K562 (cell line): Measurements from ENCODE around the gene TOR1A. TPM values are rescaled to one million over a fixed set of nuclear protein-coding genes. Genes with fewer than 3 reads are reported as not detected.

Experiments
- ATF3 ChIP-seq, 2 experiments: fragments of 450-650 bp in 1 of 2; sonication (generic) in 1 of 2; formaldehyde crosslinking in 1 of 2; IDR thresholded peaks in 1 of 2; conservative IDR thresholded peaks in 1 of 2; 2 replicates each; pipeline versions ENCODE4 v1.6.1 to v1.8.1; 2016 to 2023; ENCODE audit warnings: mild to moderate bottlenecking in 2 of 2, moderate library complexity in 2 of 2, inconsistent platforms in 1 of 2, missing genetic modification reagents in 1 of 2
- BCLAF1 ChIP-seq, 2 experiments: fragments of 450-650 bp in 1 of 2; IDR thresholded peaks; 2 replicates each; pipeline ENCODE4 v1.6.1; 2011 to 2017; ENCODE audit warnings: low read depth in 2 of 2, antibody characterized with exemption in 1 of 2, borderline replicate concordance in 1 of 2, low read length in 1 of 2, mild to moderate bottlenecking in 1 of 2, mixed read lengths in 1 of 2; ENCODE audit not compliant: control insufficient read depth in 1 of 2
- DIDO1 ChIP-seq: fragments of 450-650 bp; IDR thresholded peaks from 2 replicates; pipeline ENCODE4 v1.6.1; 2016; ENCODE audit warnings: low read depth, missing biosample characterization, missing genetic modification characterization
- DMBX1 ChIP-seq: fragments of 250-450 bp; sonication (Bioruptor Pico); IDR thresholded peaks from 2 replicates; pipeline ENCODE4 v1.8.0; 2022; ENCODE audit warnings: inconsistent platforms, mild to moderate bottlenecking, moderate library complexity, borderline replicate concordance
- FOXJ2 ChIP-seq: fragments of 200-800 bp; sonication (Bioruptor generic); IDR thresholded peaks from 2 replicates; pipeline ENCODE4 v1.6.1; 2016; ENCODE audit warnings: missing genetic modification characterization, missing compliant biosample characterization
- ILK ChIP-seq: fragments of 450-650 bp; IDR thresholded peaks from 2 replicates; pipeline ENCODE4 v1.6.1; 2016; ENCODE audit warnings: missing genetic modification characterization, low read depth, mild to moderate bottlenecking, missing compliant biosample characterization, moderate library complexity, borderline replicate concordance
- KDM2B ChIP-seq: fragments of 250-450 bp; sonication (Bioruptor Pico); IDR thresholded peaks from 2 replicates; pipeline ENCODE4 v1.8.0; 2021; ENCODE audit warnings: mild to moderate bottlenecking, moderate library complexity
- KHSRP ChIP-seq: fragments of 450-650 bp; IDR thresholded peaks from 2 replicates; pipeline ENCODE4 v1.6.1; 2017
- MLLT1 ChIP-seq, 2 experiments: fragments of 450-650 bp; IDR thresholded peaks; 2 replicates each; pipeline ENCODE4 v1.6.1; 2016
- PML ChIP-seq: IDR thresholded peaks from 2 replicates; pipeline ENCODE4 v1.6.1; 2012; ENCODE audit warnings: low read length, inconsistent platforms
- SP1 ChIP-seq: sonication (generic); formaldehyde crosslinking; IDR thresholded peaks from 2 replicates; pipeline ENCODE4 v1.8.1; 2022; ENCODE audit warnings: mild to moderate bottlenecking, missing genetic modification reagents
- TARDBP ChIP-seq: fragments of 450-650 bp; IDR thresholded peaks from 2 replicates; pipeline ENCODE4 v1.6.1; 2016
- TEAD4 ChIP-seq, 2 experiments: sonication (generic) in 1 of 2; formaldehyde crosslinking in 1 of 2; IDR thresholded peaks; 2 replicates each; pipeline versions ENCODE4 v1.6.1 to v1.8.0; 2012 to 2022; ENCODE audit warnings: borderline replicate concordance in 1 of 2, inconsistent platforms in 1 of 2, low read length in 1 of 2, mild to moderate bottlenecking in 1 of 2, missing genetic modification reagents in 1 of 2
- THRB ChIP-seq: fragments of 450-650 bp; formaldehyde crosslinking; conservative IDR thresholded peaks from 2 replicates; pipeline ENCODE4 v1.4.0; 2022; ENCODE audit warnings: mild to moderate bottlenecking, missing genetic modification characterization
- UBTF ChIP-seq, 2 experiments: IDR thresholded peaks; 2 replicates each; pipeline ENCODE4 v1.6.1; 2012; ENCODE audit warnings: improper control_type of control experiment in 2 of 2, low read depth in 2 of 2, low read length in 2 of 2, borderline replicate concordance in 1 of 2
- polyA plus RNA-seq, 8 experiments: library from polyadenylated mRNA; depleted of rRNA in 4 of 8; stranded (reverse) in 5 of 8; unstranded in 3 of 8; fragments of >200 nt; fragmentation: Nextera tagmentation in 2 of 8; fragmentation: Illumina TruSeq in 1 of 8; extraction: Ambion mirVana in 2 of 8; extraction: Trizol in 1 of 8; gene quantifications; 2 replicates each; pipeline versions ENCODE4 v1.2.1 to v1.2.3, GENCODE V29; 2011 to 2014; ENCODE audit warnings: inconsistent platforms in 1 of 8, missing spikeins in 1 of 8
- total RNA-seq, 7 experiments: library from RNA; depleted of rRNA in 6 of 7; stranded (reverse); fragments of >200 nt in 6 of 7; fragmentation: Illumina TruSeq in 2 of 7; extraction: Trizol in 2 of 7; gene quantifications; 2 replicates each; pipeline versions ENCODE4 v1.2.1 to v1.2.3, GENCODE V29; 2011 to 2021; ENCODE audit warnings: low replicate concordance in 1 of 7

The TOR1A gene
- total and polyA plus RNA-seq, 9 of the 15 experiments (the other 6 are each of a cell fraction or from before 2014, with no cell fraction given), result 4.5 to 85.8 (median 51.3) TPM

- TF ChIP-seq ATF3 (IDR thresholded peaks at IDR 0.05) (no peak), ATF3 (CRISPR knock-in tag; conservative IDR thresholded peaks at IDR 0.05) (0 out of 2 replicates have a peak, but pooled peaks have one; percentile 40), DMBX1 (CRISPR knock-in tag) (0 out of 2 replicates have a peak, but pooled peaks have one; percentile 29), MLLT1 (IDR thresholded peaks at IDR 0.05) (no peak), SP1 (CRISPR knock-in tag) (peak; percentile 98), BCLAF1 (IDR thresholded peaks at IDR 0.05; ENCODE audit: borderline replicate concordance in 1 of 2, control insufficient read depth in 1 of 2, low read depth in 2 of 2, low read length in 1 of 2) (no peak), DIDO1 (peak; percentile 80; the same call in 1 of the 2 replicates), KDM2B (CRISPR knock-in tag) (peak; percentile 87; the same call in 1 of the 2 replicates), FOXJ2 (tag) (no peak), UBTF (IDR thresholded peaks at IDR 0.05; ENCODE audit: borderline replicate concordance in 1 of 2, low read depth in 2 of 2, low read length in 2 of 2) (peak in 1 of 2 experiments; percentile 70; a peak in 1 of 4 replicates), ILK (tag) (no peak), THRB (CRISPR knock-in tag) (0 out of 2 replicates have a peak, but pooled peaks have one; percentile 17), TARDBP (0 out of 2 replicates have a peak, but pooled peaks have one; percentile 12), PML (peak; percentile 87), KHSRP (no peak), TEAD4 (IDR thresholded peaks at IDR 0.05; ENCODE audit: low read length) (peak; percentile 1; the same call in 1 of the 2 replicates), TEAD4 (CRISPR knock-in tag; IDR thresholded peaks at IDR 0.05; ENCODE audit: borderline replicate concordance) (no peak)
These were observed 11.4 kb upstream of the TOR1A start, which contains the start of the genes C9orf78 and USP20 (continued) for GRCh38 chr9:129835128-129835859.
